Neutrophil (primary cell): ENCODE results near the gene SEL1L.

ENCODE experiments used
- H3K27ac ChIP-seq: fragments of 200-600 bp; sonication (generic); 2 replicates; pipeline ENCODE4 v1.5.1; 2016; ENCODE audit warnings: mild to moderate bottlenecking, moderate library complexity
- H3K27me3 ChIP-seq: fragments of 200-600 bp; sonication (generic); 2 replicates; pipeline ENCODE4 v1.6.0; 2016; ENCODE audit warnings: mild to moderate bottlenecking
- H3K36me3 ChIP-seq: fragments of 200-600 bp; sonication (generic); 2 replicates; pipeline ENCODE4 v1.5.1; 2017
- H3K4me1 ChIP-seq, 2 experiments: fragments of 200-600 bp in 1 of 2; sonication (generic) in 1 of 2; 1 replicate in 1 of 2; 2 replicates in 1 of 2; pipeline versions ENCODE4 v1.5.1 to v1.6.1; 2013 to 2016; ENCODE audit warnings: low read depth in 1 of 2, low read length in 1 of 2, mild to moderate bottlenecking in 1 of 2, moderate library complexity in 1 of 2; ENCODE audit not compliant: control insufficient read depth in 1 of 2, insufficient read depth in 1 of 2
- H3K4me3 ChIP-seq, 2 experiments: fragments of 200-600 bp in 1 of 2; sonication (generic) in 1 of 2; 1 replicate in 1 of 2; 2 replicates in 1 of 2; pipeline ENCODE4 v1.5.1; 2013 to 2016; ENCODE audit warnings: low read depth in 1 of 2, low read length in 1 of 2, mild to moderate bottlenecking in 1 of 2, moderate library complexity in 1 of 2
- H3K9me3 ChIP-seq: fragments of 200-600 bp; sonication (generic); 2 replicates; pipeline ENCODE4 v1.5.1; 2016
- CTCF ChIP-seq: fragments of 200-600 bp; sonication (generic); IDR thresholded peaks from 2 replicates; pipeline ENCODE4 v1.5.1; 2016; ENCODE audit warnings: antibody characterized with exemption

Gene SEL1L

GRCh38 chr14:81525129-81525528 lies 8.5 kb downstream of the SEL1L start:
- no peak overlapping the region for H3K4me3 ChIP-seq
- H3K9me3 ChIP-seq = no peaks in the 10 kb centered on the region
- H3K27ac ChIP-seq = no peak overlapping the region
- no peaks in the 10 kb centered on the region for H3K27me3 ChIP-seq
- H3K4me1 ChIP-seq = peaks cover 35% of the 10 kb centered on the region in 2 experiments
- H3K36me3 ChIP-seq = peaks cover 34% of the 10 kb centered on the region
- no peak for TF ChIP-seq CTCF

GRCh38 chr14:81523616-81524015 lies 10.0 kb downstream of the SEL1L start:
- H3K9me3 ChIP-seq = no peaks in the 10 kb centered on the region
- no peaks in the 10 kb centered on the region for H3K27me3 ChIP-seq
- no peak overlapping the region for H3K4me3 ChIP-seq
- peaks cover 34% of the 10 kb centered on the region for H3K36me3 ChIP-seq
- peaks cover 35% of the 10 kb centered on the region in 2 experiments for H3K4me1 ChIP-seq
- H3K27ac ChIP-seq = peak overlapping the region; percentile 3
- no peak for TF ChIP-seq CTCF

- Histone ChIP-seq H3K27me3 (no peaks in the 10 kb centered on the region), H3K36me3 (peaks cover 34% of the 10 kb centered on the region), H3K4me3 (no peak overlapping the region)
Observed at GRCh38 chr14:81523016-81523415, 10.6 kb downstream of the SEL1L start.

GRCh38 chr14:81521356-81521755 lies 12.3 kb downstream of the SEL1L start:
- H3K4me3 ChIP-seq = no peak overlapping the region
- no peaks in the 10 kb centered on the region for H3K9me3 ChIP-seq
- H3K4me1 ChIP-seq = peaks cover 45 to 46% of the 10 kb centered on the region in 2 experiments
- H3K36me3 ChIP-seq = peaks cover 40% of the 10 kb centered on the region
- no peaks in the 10 kb centered on the region for H3K27me3 ChIP-seq
- peak overlapping the region; percentile 87 for H3K27ac ChIP-seq
- no peak for TF ChIP-seq CTCF

More at GRCh38 chr14:81523016-81523415, 10.6 kb downstream of the SEL1L start:
- H3K9me3 ChIP-seq = no peaks in the 10 kb centered on the region
- H3K27ac ChIP-seq = no peak overlapping the region
- TF ChIP-seq CTCF = no peak
- H3K4me1 ChIP-seq = peaks cover 35 to 37% of the 10 kb centered on the region in 2 experiments

GRCh38 chr14:81519200-81520011 lies 14.2 kb downstream of the SEL1L start:
- H3K4me3 ChIP-seq = peak overlapping the region; percentile 26 to 38
- H3K27ac ChIP-seq = peak overlapping the region; percentile 87
- peaks cover 38% of the 10 kb centered on the region for H3K36me3 ChIP-seq

More at GRCh38 chr14:81519200-81520011, 14.2 kb downstream of the SEL1L start:
- Histone ChIP-seq H3K4me1 (peaks cover 45 to 46% of the 10 kb centered on the region in 2 experiments), H3K9me3 (no peaks in the 10 kb centered on the region), H3K27me3 (no peaks in the 10 kb centered on the region)
- TF ChIP-seq CTCF = no peak
